ENCODE results near the gene ITGAE.
A peak's percentile ranks its signal among the peaks of the same experiment; 100 is the strongest.
"Not testable (repeated sequence)": the region's sequence is repeated elsewhere in the genome, so short reads cannot be mapped to it uniquely, and the experiment has no call there.

Gene ITGAE

GRCh38 chr17:3723556-3724377 lies 77.2 kb downstream of the ITGAE start, which contains the start of gene HASPIN:
Gene HASPIN (plus strand): TSS chr17:3723903. CDS start chr17:3723936, 33 bp downstream.
- DNase-seq = peak; percentile 94

GRCh38 chr17:3723188-3723555 lies 77.8 kb downstream of the ITGAE start:
- DNase-seq = no peak

GRCh38 chr17:3722716-3723115 lies 78.3 kb downstream of the ITGAE start:
- no peak for DNase-seq

- DNase-seq = no peak
These were observed 81.7 kb downstream of the ITGAE start for GRCh38 chr17:3719265-3719664.

- DNase-seq = no peak
These were observed 82.8 kb downstream of the ITGAE start for GRCh38 chr17:3718201-3718600.

GRCh38 chr17:3715296-3715695 lies 85.7 kb downstream of the ITGAE start:
- DNase-seq = no peak

- DNase-seq = no peak
These were observed 88.1 kb downstream of the ITGAE start for GRCh38 chr17:3712811-3713463.

- DNase-seq = no peak
These were observed 90.0 kb downstream of the ITGAE start for GRCh38 chr17:3710951-3711383.

GRCh38 chr17:3708366-3708765 lies 92.6 kb downstream of the ITGAE start:
- DNase-seq = no peak

GRCh38 chr17:3705718-3705984 lies 95.3 kb downstream of the ITGAE start:
- DNase-seq = not testable (repeated sequence)

- DNase-seq = no peak
These were observed 95.9 kb downstream of the ITGAE start for GRCh38 chr17:3704931-3705717.

GRCh38 chr17:3702041-3702539 lies 98.9 kb downstream of the ITGAE start:
- DNase-seq = not testable (repeated sequence)

GRCh38 chr17:3699951-3700350 lies 101.0 kb downstream of the ITGAE start:
- no peak for DNase-seq

- DNase-seq = no peak
These were observed 102.8 kb downstream of the ITGAE start for GRCh38 chr17:3698139-3698538.

- DNase-seq = peak; percentile 31
These were observed 103.9 kb downstream of the ITGAE start for GRCh38 chr17:3697103-3697476.

GRCh38 chr17:3695723-3696411 lies 105.1 kb downstream of the ITGAE start, which contains the start of gene P2RX5:
Gene P2RX5 (minus strand): TSS chr17:3696155. CDS start chr17:3696005, 150 bp downstream.
- peak; percentile 40 for DNase-seq

GRCh38 chr17:3695129-3695722 lies 105.8 kb downstream of the ITGAE start:
- DNase-seq = peak; percentile 63

- no peak for DNase-seq
These were observed 107.2 kb downstream of the ITGAE start for GRCh38 chr17:3693829-3694231.

- DNase-seq = no peak
These were observed 107.8 kb downstream of the ITGAE start for GRCh38 chr17:3693141-3693540.

GRCh38 chr17:3692346-3692745 lies 108.6 kb downstream of the ITGAE start:
- DNase-seq = no peak

GRCh38 chr17:3691617-3692067 lies 109.3 kb downstream of the ITGAE start:
- no peak for DNase-seq

GRCh38 chr17:3690094-3690715 lies 110.8 kb downstream of the ITGAE start:
- DNase-seq = no peak

Measured in femur (tissue), 1 donor.